Mesenteric fat pad (tissue), 1 donor: ENCODE measurements around the gene FXYD3. TPM values are rescaled to one million over a fixed set of nuclear protein-coding genes. Genes with fewer than 3 reads are reported as not detected.
"Not testable (repeated sequence)": the region's sequence is repeated elsewhere in the genome, so short reads cannot be mapped to it uniquely, and the experiment has no call there.

ENCODE experiments used
- DNase-seq: peaks from one replicate; pipeline ENCODE4 v3.0.0-alpha.2; 2020; ENCODE audit warnings: low spot score
- total RNA-seq: library from RNA; stranded (reverse); fragmentation: NEBNext Ultra II Directional; extraction: Animal tissue kit (Norgen Biotek cat#: 25700); gene quantifications from one replicate; pipeline ENCODE4 v1.2.1, GENCODE V29; 2021
- donor health status: DM: yes; HTN: yes; CAD: no.

FXYD3 gene
- total RNA-seq, 1 donor from 2014 or later = 1.3 TPM

- DNase-seq = no peak
Observed at GRCh38 chr19:35085947-35086346, 29.7 kb upstream of the FXYD3 start.

- DNase-seq = no peak
Observed at GRCh38 chr19:35086455-35086854, 29.2 kb upstream of the FXYD3 start.

- no peak for DNase-seq
Observed at GRCh38 chr19:35087393-35087792, 28.2 kb upstream of the FXYD3 start.

GRCh38 chr19:35088131-35088913 is 27.3 kb upstream of the FXYD3 start:
- DNase-seq = no peak

GRCh38 chr19:35089554-35089953 is 26.1 kb upstream of the FXYD3 start:
- DNase-seq = no peak

GRCh38 chr19:35090160-35090505 is 25.5 kb upstream of the FXYD3 start:
- no peak for DNase-seq

GRCh38 chr19:35090506-35091214 is 25.0 kb upstream of the FXYD3 start:
- no peak for DNase-seq

- DNase-seq = no peak
Observed at GRCh38 chr19:35093430-35093829, 22.2 kb upstream of the FXYD3 start.

- no peak for DNase-seq
Observed at GRCh38 chr19:35093941-35094647, 21.5 kb upstream of the FXYD3 start.

- no peak for DNase-seq
Observed at GRCh38 chr19:35094656-35095055, 21.0 kb upstream of the FXYD3 start.

- DNase-seq = no peak
Observed at GRCh38 chr19:35095667-35096368, 19.8 kb upstream of the FXYD3 start.

GRCh38 chr19:35098413-35099049 is 17.1 kb upstream of the FXYD3 start:
- no peak for DNase-seq

- no peak for DNase-seq
Observed at GRCh38 chr19:35099155-35099896, 16.3 kb upstream of the FXYD3 start.

- no peak for DNase-seq
Observed at GRCh38 chr19:35099897-35100275, 15.7 kb upstream of the FXYD3 start.

- no peak for DNase-seq
Observed at GRCh38 chr19:35100588-35101533, 14.8 kb upstream of the FXYD3 start.

- DNase-seq = not testable (repeated sequence)
Observed at GRCh38 chr19:35101949-35102348, 13.7 kb upstream of the FXYD3 start.

- DNase-seq = not testable (repeated sequence)
Observed at GRCh38 chr19:35103614-35104013, 12.0 kb upstream of the FXYD3 start.

GRCh38 chr19:35104361-35104760 is 11.3 kb upstream of the FXYD3 start:
- no peak for DNase-seq

- no peak for DNase-seq
Observed at GRCh38 chr19:35105047-35105410, 10.6 kb upstream of the FXYD3 start.
